ENCODE data around the gene NOS1.

GRCh38 chr12:117218149-117218548 is 143.3 kb downstream of the NOS1 start:
- TF ChIP-seq PPARA (CRISPR knock-in tag; IDR thresholded peaks at IDR 0.05; ENCODE audit: borderline replicate concordance): no peak
- TF ChIP-seq CREB5 (CRISPR knock-in tag; IDR thresholded peaks at IDR 0.05; ENCODE audit: low read depth): no peak
- no peak for TF ChIP-seq OSR1 (CRISPR knock-in tag; IDR thresholded peaks at IDR 0.05)
- no peak for TF ChIP-seq CSDC2 (CRISPR knock-in tag; IDR thresholded peaks at IDR 0.05)
- no peak for TF ChIP-seq PATZ1 (CRISPR knock-in tag; IDR thresholded peaks at IDR 0.05; ENCODE audit: borderline replicate concordance)

Measured in SK-N-SH treated with all-trans-retinoic acid at 6 μM for 48 hours (cell line).